ENCODE measurements around the gene CD7. TPM values are rescaled to one million over a fixed set of nuclear protein-coding genes. Genes with fewer than 3 reads are reported as not detected.

The CD7 gene
- total and polyA plus RNA-seq, 9 of the 15 experiments (the other 6 are each of a cell fraction or from before 2014, with no cell fraction given): 0.21 to 0.35 TPM; not detected in 7

DNA sequence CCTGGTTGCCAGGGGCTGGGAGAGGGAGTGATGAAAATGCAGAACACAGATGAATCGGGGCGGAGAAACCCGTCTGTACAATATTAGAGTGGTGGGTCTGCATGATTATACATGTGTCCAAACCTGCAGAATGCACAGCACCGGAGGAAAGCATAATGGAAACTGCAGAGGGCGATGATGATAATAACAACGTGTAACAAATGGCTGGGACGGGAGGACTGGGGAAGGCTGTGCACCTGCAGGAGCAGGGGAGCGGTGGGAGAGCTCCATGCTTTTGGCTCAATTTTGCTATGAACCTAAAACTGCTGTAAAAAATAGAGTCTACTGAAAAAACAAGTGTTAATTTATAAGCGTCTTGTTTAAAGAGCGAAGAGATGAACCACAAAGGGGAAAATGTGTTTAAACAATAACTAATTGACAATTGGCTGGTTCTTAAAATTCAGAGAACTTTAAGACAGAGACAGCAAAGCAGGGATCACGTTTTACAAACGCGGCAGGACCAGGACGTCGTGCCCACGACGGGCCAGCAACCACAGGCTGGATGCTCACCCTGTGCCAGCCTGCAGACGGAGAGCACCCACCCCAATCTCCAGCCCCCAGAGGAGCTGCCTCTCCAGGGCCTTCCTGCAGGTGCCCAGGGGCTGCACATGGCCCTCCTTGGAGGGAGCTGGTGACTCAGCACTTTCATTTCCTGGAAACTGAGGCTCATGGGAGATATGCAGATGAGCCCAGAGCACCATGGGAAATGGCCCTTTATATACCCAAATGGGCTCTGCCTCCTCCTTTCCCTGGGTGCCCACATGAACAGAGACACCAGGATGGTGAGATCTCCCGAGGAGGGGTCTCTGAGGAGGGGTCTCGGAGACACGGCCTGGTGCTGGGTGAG lies 41.3 kb upstream of the CD7 start, which contains the start of gene TEX19 (continued):
- TF ChIP-seq CHD4 (IDR thresholded peaks at IDR 0.05; ENCODE audit: insufficient read depth, insufficient replicate concordance, low read depth, low read length, poor library complexity, severe bottlenecking) (no peak), C11orf30 (IDR thresholded peaks at IDR 0.05; ENCODE audit: low read depth) (peak; percentile 94), ZSCAN32 (CRISPR knock-in tag; IDR thresholded peaks at IDR 0.05) (no peak), MTA3 (IDR thresholded peaks at IDR 0.05; ENCODE audit: borderline replicate concordance) (peak; percentile 65; the same call in 1 of the 2 replicates)

DNA sequence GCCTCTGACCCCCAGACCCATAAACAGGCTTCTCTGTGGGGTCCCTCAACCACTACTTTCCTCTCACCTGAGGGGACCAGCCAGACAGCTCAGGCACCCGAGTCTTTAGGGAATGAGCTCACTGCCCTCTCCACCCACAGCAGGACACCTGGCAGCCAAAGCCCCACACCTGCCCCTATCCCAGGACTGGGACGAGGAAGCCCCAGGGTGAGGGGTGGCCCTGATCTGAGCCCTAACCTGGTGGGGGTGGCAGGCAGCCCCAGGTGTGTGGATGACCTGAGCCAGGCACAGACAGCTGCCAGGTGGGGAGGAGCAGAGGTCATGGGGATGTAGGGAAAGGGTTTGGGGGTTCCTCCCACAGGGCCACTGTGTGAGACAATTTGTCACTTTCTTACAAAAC lies 40.0 kb upstream of the CD7 start:
- no peak for DNase-seq (ENCODE audit: extremely low read depth in 1 of 4, low spot score in 3 of 4)
- peak overlapping the region in 1 of 2 experiments; percentile 79; a peak in 1 of 4 replicates for H3K9ac ChIP-seq (ENCODE audit: insufficient read depth in 1 of 2, low read depth in 2 of 2, low read length in 2 of 2)
- CTCF ChIA-PET (ENCODE audit: low intra/inter-chr PET ratio): no interaction called here
- no peaks in the 10 kb centered on the region for H3K27me3 ChIP-seq (ENCODE audit: control insufficient read depth in 2 of 2, insufficient read depth in 2 of 2, low read length in 2 of 2)
- H4K20me1 ChIP-seq (replicated peaks; ENCODE audit: control insufficient read depth, insufficient read depth, low read length): no peaks in the 10 kb centered on the region
- H3K79me2 ChIP-seq (ENCODE audit: control insufficient read depth, insufficient read depth, low read length): no peaks in the 10 kb centered on the region
- no peak overlapping the region for H3K27ac ChIP-seq (ENCODE audit: extremely low read depth, low read depth, low read length)
- POLR2A ChIA-PET: interaction anchor here (0.5 to 3.9 kb wide), 7 partner anchors 9 to 748 kb away, joined by 3 to 27 read pairs (median 3); no protein-coding TSS in a partner anchor
- no peak overlapping the region for H3K4me2 ChIP-seq (ENCODE audit: insufficient read depth, low read length)
- ATAC-seq: no peak
- no peaks in the 10 kb centered on the region for H3K9me3 ChIP-seq (replicated peaks; ENCODE audit: control insufficient read depth, insufficient read depth, low read depth, low read length)
- no TSS peak for BruUV-seq (replicated peaks)
- no peaks in the 10 kb centered on the region for H3K9me1 ChIP-seq (ENCODE audit: control insufficient read depth, insufficient read depth, low read length)
- TF ChIP-seq EWSR1 (IDR thresholded peaks at IDR 0.05; ENCODE audit: borderline replicate concordance, low read depth, partially characterized antibody) (no peak), TRIM28 (IDR thresholded peaks at IDR 0.05) (no peak), BCOR (IDR thresholded peaks at IDR 0.05) (no peak), TCF7 (IDR thresholded peaks at IDR 0.05; ENCODE audit: borderline replicate concordance) (no peak)
- no peak overlapping the region for H2AFZ ChIP-seq (ENCODE audit: low read depth, low read length)
- intact Hi-C loops (cut with micrococcal nuclease) (loop anchor here (10.0 kb wide), 1 partner anchor 137 kb away; no protein-coding TSS in a partner anchor), in situ Hi-C loops (cut with MboI) (no loop called here)
- no peaks in the 10 kb centered on the region for H3K36me3 ChIP-seq (ENCODE audit: control insufficient read depth, insufficient read depth, low read length)
- H3K4me1 ChIP-seq (replicated peaks in 1 of 2; ENCODE audit: control insufficient read depth in 2 of 2, insufficient read depth in 2 of 2, low read length in 2 of 2): peaks cover 7 to 29% of the 10 kb centered on the region in 2 experiments; a peak in 4 of 5 replicates
- no peak for FAIRE-seq
- 41% methylated on average over 2 of the region's 2 CpGs for WGBS (ENCODE audit: insufficient coverage, low coverage, missing lambda C conversion rate)
- no peak overlapping the region for H3K4me3 ChIP-seq

Measured in K562 (cell line).